GM13976 (cell line): ENCODE measurements around the gene AGPAT2.

Source experiments
- DNase-seq: peaks from one replicate; pipeline ENCODE4 v3.0.0; 2012; ENCODE audit warnings: low spot score
- CTCF ChIP-seq: IDR thresholded peaks from 2 replicates; pipeline ENCODE4 v1.5.1; 2012; ENCODE audit warnings: borderline replicate concordance, mild to moderate bottlenecking; ENCODE audit not compliant: insufficient read depth; ENCODE audit errors: extremely low read depth, missing control alignments, control extremely low read depth
- in situ Hi-C: fragments of 300-500 bp; cut with MboI; formaldehyde crosslinking; loops from one replicate; pipeline ENCODE4 v1.12.0; 2022; ENCODE audit warnings: low sequenced_read_pairs, mixed read lengths, inconsistent platforms; ENCODE audit not compliant: unreplicated experiment

The AGPAT2 gene

DNA sequence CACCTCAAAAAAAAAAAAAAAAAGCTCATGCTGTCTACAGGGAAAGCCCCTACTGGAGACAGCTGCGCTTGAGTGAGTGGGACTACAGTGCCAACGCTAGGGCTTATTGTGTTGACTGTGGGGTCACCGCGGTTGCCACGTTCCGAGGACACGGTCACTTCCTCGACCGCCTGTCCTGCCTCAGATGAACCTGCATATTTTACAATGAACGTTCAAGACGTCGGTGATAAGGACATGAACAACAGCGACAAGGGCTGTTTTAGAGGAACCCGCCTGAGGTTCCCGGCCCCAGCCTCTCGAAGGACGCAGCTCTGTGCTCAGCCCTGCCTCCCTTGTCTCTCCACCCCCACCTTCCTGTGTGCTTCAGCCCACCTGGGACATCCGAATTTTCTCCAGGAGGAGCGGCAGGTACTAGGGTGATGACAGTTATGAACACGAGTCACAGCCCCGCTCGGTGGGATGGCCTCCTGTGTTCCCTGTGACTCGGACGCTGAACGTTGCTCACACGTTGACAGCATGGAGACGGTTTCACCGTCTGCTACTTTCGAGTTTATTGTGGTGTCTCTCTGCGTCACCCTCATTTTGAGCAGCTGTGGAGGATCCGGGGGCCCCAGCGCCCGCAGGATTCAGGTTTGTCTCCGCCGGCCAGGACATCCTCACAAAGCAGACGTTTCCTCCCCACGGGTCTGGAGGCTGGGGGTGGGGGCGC is 13.9 kb upstream of the AGPAT2 start:
- no peak for TF ChIP-seq CTCF
- in situ Hi-C loops: no loop called here
- DNase-seq: peak; percentile 85

DNA sequence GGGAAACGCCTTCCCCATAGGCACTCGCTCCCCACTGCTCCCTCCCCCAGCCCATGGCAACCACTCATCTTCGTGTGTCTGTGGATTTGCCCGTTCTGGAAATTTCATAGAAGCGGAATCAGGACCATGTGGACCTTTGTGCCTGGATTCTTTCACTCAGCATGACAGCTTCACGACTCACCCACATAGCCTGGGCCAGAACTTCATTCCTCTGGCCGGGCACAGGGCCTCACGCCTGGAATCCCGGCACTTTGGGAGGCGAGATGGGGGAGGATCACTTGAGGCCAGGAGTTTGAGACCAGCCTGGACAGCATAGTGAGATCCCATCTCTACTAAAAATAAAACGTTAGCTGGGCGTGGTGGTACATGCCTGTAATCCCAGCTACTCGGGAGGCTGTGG is 13.0 kb upstream of the AGPAT2 start:
- DNase-seq: no peak
- in situ Hi-C loops: no loop called here
- no peak for TF ChIP-seq CTCF

DNA sequence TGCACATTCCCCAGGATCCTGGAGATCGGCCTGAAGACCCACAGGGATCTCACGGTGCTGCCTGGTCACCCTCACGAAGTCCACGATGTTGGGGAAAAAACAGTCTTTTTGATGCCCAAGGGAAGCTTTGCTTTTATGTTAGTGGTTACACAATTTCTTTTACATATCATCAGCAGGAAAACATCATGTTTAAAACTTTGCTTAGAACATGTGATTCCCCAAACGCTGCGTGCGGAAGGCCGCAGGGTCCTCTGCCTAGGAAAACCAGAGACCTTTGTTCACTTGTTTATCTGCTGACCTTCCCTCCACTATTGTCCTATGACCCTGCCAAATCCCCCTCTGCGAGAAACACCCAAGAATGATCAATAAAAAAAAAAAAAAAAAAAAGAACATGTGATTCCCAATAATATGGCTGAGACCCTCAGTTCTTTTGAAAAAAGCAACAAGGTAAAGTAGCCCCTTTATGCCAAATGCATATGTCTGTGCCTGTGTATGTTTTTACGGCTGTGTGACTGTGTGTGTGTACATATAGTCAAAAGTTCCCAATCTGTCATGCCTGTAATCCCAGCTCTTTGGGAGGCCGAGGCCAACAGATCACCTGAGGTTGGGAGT is 11.5 kb upstream of the AGPAT2 start:
- DNase-seq: no peak
- TF ChIP-seq CTCF: no peak
- in situ Hi-C loops: no loop called here

- no peak for DNase-seq
- no peak for TF ChIP-seq CTCF
- in situ Hi-C loops: no loop called here
Measured at GRCh38 chr9:136697821-136698526, 10.7 kb upstream of the AGPAT2 start.

DNA sequence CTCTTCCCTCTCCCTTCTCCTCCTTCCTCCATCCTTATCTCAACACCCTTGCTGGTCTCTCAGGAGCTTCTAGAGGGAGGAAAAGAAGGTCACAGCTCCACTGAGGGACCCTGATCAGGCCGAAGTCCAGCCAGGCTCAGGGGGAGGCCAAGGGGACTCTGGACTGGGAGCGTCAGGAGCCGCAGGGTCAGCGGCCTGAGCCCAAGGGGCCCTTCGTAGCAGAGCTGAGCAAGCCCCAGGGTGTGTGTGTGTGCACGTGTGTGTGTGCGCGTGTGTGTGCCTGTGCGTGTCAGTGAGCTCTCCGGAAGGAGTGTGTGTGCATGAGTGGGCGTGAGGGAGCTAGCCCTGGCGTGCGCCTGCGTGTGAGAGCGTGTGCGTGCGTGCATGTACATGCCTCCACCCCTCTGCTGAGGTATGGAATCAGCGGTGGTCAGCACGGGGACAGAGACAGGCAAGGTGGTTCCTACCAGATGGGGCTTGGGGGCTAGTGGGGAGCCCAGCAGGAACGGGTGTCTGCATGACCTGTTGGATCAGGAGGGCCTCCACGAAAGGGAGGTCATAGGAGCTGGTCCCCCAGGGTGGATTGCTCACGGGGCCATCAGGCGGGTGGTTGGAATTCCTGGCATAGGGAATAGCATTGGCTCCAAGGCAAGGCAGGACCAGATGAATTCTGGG is 10.0 kb upstream of the AGPAT2 start:
- no peak for DNase-seq
- in situ Hi-C loops: no loop called here
- no peak for TF ChIP-seq CTCF

GRCh38 chr9:136696502-136696901 is 9.2 kb upstream of the AGPAT2 start:
- in situ Hi-C loops: no loop called here
- no peak for TF ChIP-seq CTCF
- DNase-seq: no peak
